Measurements from ENCODE around the gene ALOX15B. TPM values are rescaled to one million over a fixed set of nuclear protein-coding genes. Genes with fewer than 3 reads are reported as not detected.

ALOX15B gene
- total RNA-seq, 4 donors from 2014 or later, result 0.15 to 1.0 (median 0.69) TPM

DNA sequence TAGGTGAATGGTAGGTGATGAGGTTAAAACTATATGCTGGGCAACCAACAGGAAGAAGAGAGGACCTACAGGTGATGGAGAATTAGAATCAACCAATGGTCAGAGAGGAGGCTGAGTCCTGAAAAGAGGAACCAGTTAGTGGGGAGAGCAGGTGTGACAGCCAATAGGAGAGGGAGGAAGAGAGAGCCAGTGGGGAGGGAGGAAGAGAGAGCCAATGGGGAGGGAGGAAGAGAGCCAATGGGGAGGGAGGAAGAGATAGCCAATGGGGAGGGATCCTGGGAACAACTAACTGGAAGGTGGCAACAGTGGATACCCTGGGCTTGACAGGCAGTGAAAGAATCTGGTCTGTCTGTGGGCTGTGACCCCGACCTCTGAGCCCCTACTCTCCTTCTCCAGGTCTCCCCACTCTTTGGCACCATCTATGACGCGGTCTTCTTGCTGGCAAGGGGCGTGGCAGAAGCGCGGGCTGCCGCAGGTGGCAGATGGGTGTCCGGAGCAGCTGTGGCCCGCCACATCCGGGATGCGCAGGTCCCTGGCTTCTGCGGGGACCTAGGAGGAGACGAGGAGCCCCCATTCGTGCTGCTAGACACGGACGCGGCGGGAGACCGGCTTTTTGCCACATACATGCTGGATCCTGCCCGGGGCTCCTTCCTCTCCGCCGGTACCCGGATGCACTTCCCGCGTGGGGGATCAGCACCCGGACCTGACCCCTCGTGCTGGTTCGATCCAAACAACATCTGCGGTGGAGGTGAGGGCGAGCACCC is 32.7 kb upstream of the ALOX15B start:
- DNase-seq, result no peak
- H3K27ac ChIP-seq, result no peak overlapping the region
- no peaks in the 10 kb centered on the region for H3K9me3 ChIP-seq
- TF ChIP-seq, protein P1, sequence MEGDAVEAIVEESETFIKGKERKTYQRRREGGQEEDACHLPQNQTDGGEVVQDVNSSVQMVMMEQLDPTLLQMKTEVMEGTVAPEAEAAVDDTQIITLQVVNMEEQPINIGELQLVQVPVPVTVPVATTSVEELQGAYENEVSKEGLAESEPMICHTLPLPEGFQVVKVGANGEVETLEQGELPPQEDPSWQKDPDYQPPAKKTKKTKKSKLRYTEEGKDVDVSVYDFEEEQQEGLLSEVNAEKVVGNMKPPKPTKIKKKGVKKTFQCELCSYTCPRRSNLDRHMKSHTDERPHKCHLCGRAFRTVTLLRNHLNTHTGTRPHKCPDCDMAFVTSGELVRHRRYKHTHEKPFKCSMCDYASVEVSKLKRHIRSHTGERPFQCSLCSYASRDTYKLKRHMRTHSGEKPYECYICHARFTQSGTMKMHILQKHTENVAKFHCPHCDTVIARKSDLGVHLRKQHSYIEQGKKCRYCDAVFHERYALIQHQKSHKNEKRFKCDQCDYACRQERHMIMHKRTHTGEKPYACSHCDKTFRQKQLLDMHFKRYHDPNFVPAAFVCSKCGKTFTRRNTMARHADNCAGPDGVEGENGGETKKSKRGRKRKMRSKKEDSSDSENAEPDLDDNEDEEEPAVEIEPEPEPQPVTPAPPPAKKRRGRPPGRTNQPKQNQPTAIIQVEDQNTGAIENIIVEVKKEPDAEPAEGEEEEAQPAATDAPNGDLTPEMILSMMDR (IDR thresholded peaks at IDR 0.05 in 4 of 5, conservative IDR thresholded peaks at IDR 0.05 in 1 of 5), result no peak
- TF ChIP-seq POLR2A (IDR thresholded peaks at IDR 0.05), result no peak
- H3K36me3 ChIP-seq, result no peaks in the 10 kb centered on the region
- peaks cover 28 to 41% (median 32%) of the 10 kb centered on the region in 3 donors for H3K27me3 ChIP-seq
- intact Hi-C loops (cut with DNase I; ENCODE audit: low total_unique reads), result no loop called here
- ATAC-seq, result no peak
- in situ Hi-C loops (cut with MboI; ENCODE audit: low sequenced_read_pairs in 4 of 4), result no loop called here
- no peak overlapping the region for H3K4me3 ChIP-seq
- H3K4me1 ChIP-seq, result peaks cover 0 to 6% of the 10 kb centered on the region in 2 donors

DNA sequence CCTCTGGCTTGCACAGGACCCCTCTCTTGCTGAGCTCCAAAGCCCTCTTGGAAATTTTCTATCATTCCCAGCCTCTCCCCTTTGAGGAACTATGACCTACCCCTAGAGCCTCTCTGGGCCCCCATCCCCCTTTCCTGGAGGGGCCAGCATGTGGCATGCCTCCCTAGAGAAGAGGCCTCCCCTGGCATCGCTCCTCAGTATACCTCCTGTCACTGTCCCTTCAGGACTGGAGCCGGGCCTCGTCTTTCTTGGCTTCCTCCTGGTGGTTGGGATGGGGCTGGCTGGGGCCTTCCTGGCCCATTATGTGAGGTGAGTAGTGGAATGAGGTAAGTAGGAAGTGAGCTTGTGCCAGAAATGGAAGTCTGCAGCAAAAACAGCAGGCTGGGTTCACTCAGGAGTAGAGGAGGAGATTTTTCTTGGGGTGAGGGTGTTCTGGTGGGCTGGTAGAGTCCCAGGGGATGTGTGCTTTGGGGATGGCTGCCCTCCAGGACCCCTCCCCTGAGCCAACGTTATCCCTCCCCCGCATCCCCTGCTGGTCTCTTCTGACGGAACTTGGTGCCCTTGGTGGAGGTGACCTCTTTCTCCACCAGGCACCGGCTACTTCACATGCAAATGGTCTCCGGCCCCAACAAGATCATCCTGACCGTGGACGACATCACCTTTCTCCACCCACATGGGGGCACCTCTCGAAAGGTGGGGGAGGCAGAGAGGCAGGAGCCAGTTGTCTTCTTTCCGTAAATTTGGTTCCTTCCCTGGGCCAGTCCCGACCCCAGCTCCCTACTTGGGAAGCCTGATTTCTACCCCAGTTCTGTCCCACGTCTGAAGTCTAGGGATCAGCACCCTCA is 31.8 kb upstream of the ALOX15B start:
- in situ Hi-C loops (cut with MboI; ENCODE audit: low sequenced_read_pairs in 4 of 4) (no loop called here), intact Hi-C loops (cut with DNase I; ENCODE audit: low total_unique reads) (no loop called here)
- no peak for ATAC-seq
- no peak for DNase-seq
- Histone ChIP-seq H3K4me1 (peaks cover 0 to 6% of the 10 kb centered on the region in 2 donors), H3K9me3 (no peaks in the 10 kb centered on the region), H3K4me3 (no peak overlapping the region), H3K27ac (no peak overlapping the region), H3K36me3 (no peaks in the 10 kb centered on the region), H3K27me3 (peaks cover 21 to 31% (median 27%) of the 10 kb centered on the region in 3 donors)
- TF ChIP-seq, protein P1 (IDR thresholded peaks at IDR 0.05 in 4 of 5, conservative IDR thresholded peaks at IDR 0.05 in 1 of 5), result no peak
- no peak for TF ChIP-seq POLR2A (IDR thresholded peaks at IDR 0.05)

DNA sequence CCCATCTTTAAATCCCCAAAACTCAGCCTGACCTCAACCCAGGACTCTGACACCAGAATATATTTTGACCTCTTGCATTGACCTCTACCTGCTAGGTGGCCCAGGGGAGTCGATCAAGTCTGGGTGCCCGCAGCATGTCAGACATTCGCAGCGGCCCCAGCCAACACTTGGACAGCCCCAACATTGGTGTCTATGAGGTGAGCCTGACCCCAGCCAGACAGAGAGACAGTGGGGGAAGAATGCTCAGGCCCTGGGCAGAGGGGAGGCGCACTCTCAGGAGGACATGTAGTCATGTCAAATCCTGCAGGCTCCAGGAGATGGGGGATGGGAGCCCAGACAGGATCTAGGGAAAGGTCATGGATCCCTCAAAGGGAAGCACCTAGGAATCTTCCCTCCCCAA is 31.0 kb upstream of the ALOX15B start:
- DNase-seq, result no peak
- peaks cover 13 to 24% (median 19%) of the 10 kb centered on the region in 3 donors for H3K27me3 ChIP-seq

DNA sequence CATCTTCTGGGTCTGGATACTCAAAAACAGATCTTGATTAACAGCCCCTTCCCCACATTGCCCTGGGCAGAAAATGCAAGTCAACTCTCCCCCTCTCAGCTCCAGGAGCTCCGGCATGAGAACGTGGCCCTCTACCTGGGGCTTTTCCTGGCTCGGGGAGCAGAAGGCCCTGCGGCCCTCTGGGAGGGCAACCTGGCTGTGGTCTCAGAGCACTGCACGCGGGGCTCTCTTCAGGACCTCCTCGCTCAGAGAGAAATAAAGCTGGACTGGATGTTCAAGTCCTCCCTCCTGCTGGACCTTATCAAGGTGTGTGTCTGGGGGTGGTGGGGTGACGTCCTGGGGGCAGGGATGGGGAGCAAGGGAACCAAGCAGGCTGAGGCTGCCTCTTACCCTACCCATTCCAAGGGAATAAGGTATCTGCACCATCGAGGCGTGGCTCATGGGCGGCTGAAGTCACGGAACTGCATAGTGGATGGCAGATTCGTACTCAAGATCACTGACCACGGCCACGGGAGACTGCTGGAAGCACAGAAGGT is 26.7 kb upstream of the ALOX15B start:
- no peak for TF ChIP-seq POLR2A (IDR thresholded peaks at IDR 0.05)
- TF ChIP-seq, protein P1 (IDR thresholded peaks at IDR 0.05 in 4 of 5, conservative IDR thresholded peaks at IDR 0.05 in 1 of 5), result no peak
- no peak for ATAC-seq
- Histone ChIP-seq H3K4me1 (peaks cover 8% of the 10 kb centered on the region in 2 donors), H3K9me3 (no peaks in the 10 kb centered on the region), H3K27ac (no peak overlapping the region), H3K4me3 (no peak overlapping the region), H3K36me3 (no peaks in the 10 kb centered on the region), H3K27me3 (peaks cover 17 to 20% (median 19%) of the 10 kb centered on the region in 3 donors)
- DNase-seq, result no peak
- intact Hi-C loops (cut with DNase I; ENCODE audit: low total_unique reads), result no loop called here
- in situ Hi-C loops (cut with MboI; ENCODE audit: low sequenced_read_pairs in 4 of 4), result no loop called here

More for the DNA sequence above, 31.0 kb upstream of the ALOX15B start:
- in situ Hi-C loops (cut with MboI; ENCODE audit: low sequenced_read_pairs in 4 of 4), result no loop called here
- no peak overlapping the region for H3K4me3 ChIP-seq
- intact Hi-C loops (cut with DNase I; ENCODE audit: low total_unique reads), result no loop called here
- no peaks in the 10 kb centered on the region for H3K9me3 ChIP-seq
- H3K27ac ChIP-seq, result no peak overlapping the region
- H3K4me1 ChIP-seq, result peaks cover 0 to 2% of the 10 kb centered on the region in 2 donors
- TF ChIP-seq, protein P1 (IDR thresholded peaks at IDR 0.05 in 4 of 5, conservative IDR thresholded peaks at IDR 0.05 in 1 of 5), result no peak
- TF ChIP-seq POLR2A (IDR thresholded peaks at IDR 0.05), result no peak
- H3K36me3 ChIP-seq, result no peaks in the 10 kb centered on the region
- ATAC-seq, result no peak

Measured in gastrocnemius medialis (tissue), 4 donors.